MCF 10A (cell line): ENCODE measurements around the gene NUP50. TPM values are rescaled to one million over a fixed set of nuclear protein-coding genes. Genes with fewer than 3 reads are reported as not detected.

ENCODE experiments used
- BruUV-seq: library from RNA; stranded (reverse); fragments of 400-500 nt; replicated peaks from 2 replicates; lab custom pipeline; 2021; lab: Mats Ljungman, UMichigan
- CTCF ChIA-PET: fragments of 300-600 bp; sonication (Branson Sonifier 250); formaldehyde crosslinking; extraction: SDS; loops from one replicate; lab custom pipeline; 2021; ENCODE audit warnings: antibody characterized with exemption, inconsistent platforms; lab: Yijun Ruan, JAX
- POLR2A ChIA-PET: fragments of 300-600, 350-650 bp; sonication (Branson Sonifier 250); formaldehyde crosslinking; extraction: SDS; loops from one replicate; lab custom pipeline; 2020; ENCODE audit warnings: antibody characterized with exemption, inconsistent platforms; lab: Yijun Ruan, JAX
- DNase-seq: peaks from one replicate; pipeline ENCODE4 v3.0.0-alpha.2; 2018; ENCODE audit not compliant: unreplicated experiment
- H3K27ac Mint-ChIP-seq: one replicate; pipeline ENCODE4 v1.8.0; 2022; ENCODE audit warnings: mild to moderate bottlenecking, low read depth, mixed read lengths; ENCODE audit not compliant: unreplicated experiment
- H3K27me3 Mint-ChIP-seq: one replicate; pipeline ENCODE4 v1.8.0; 2022; ENCODE audit warnings: mixed read lengths; ENCODE audit not compliant: insufficient read depth, unreplicated experiment
- H3K36me3 Mint-ChIP-seq: one replicate; pipeline ENCODE4 v1.8.0; 2022; ENCODE audit warnings: mild to moderate bottlenecking, moderate library complexity, mixed read lengths; ENCODE audit not compliant: insufficient read depth, unreplicated experiment
- H3K4me1 Mint-ChIP-seq: one replicate; pipeline ENCODE4 v1.8.0; 2022; ENCODE audit warnings: mixed read lengths; ENCODE audit not compliant: insufficient read depth, unreplicated experiment
- H3K4me3 Mint-ChIP-seq: one replicate; pipeline ENCODE4 v1.8.0; 2022; ENCODE audit warnings: mild to moderate bottlenecking, moderate library complexity, mixed read lengths; ENCODE audit not compliant: unreplicated experiment
- H3K9me3 Mint-ChIP-seq: one replicate; pipeline ENCODE4 v1.8.0; 2022; ENCODE audit warnings: mixed read lengths; ENCODE audit not compliant: unreplicated experiment
- CTCF ChIP-seq: fragments of 200-600 bp; IDR thresholded peaks from one replicate; pipeline ENCODE4 v1.8.0; 2022; ENCODE audit warnings: antibody characterized with exemption, mild to moderate bottlenecking; ENCODE audit not compliant: unreplicated experiment
- intact Hi-C: fragments of 100-400 bp; cut with micrococcal nuclease; formaldehyde crosslinking; loops from 2 replicates; pipeline ENCODE4 v1.14.1; 2022
- total RNA-seq: library from RNA; stranded (reverse); gene quantifications from 2 replicates; pipeline ENCODE4 v1.2.3, GENCODE V29; 2022

NUP50 gene
- total RNA-seq, 1 experiment from 2014 or later: 70.3 TPM

- Mint-ChIP-seq H3K27me3 (no peaks in the 10 kb centered on the region), H3K36me3 (peaks cover 65% of the 10 kb centered on the region), H3K4me1 (peaks cover 3% of the 10 kb centered on the region), H3K4me3 (no peak overlapping the region), H3K9me3 (no peaks in the 10 kb centered on the region), H3K27ac (no peak overlapping the region)
- intact Hi-C loops: no loop called here
- DNase-seq: no peak
- POLR2A ChIA-PET: no interaction called here
- BruUV-seq: no TSS peak
- TF ChIP-seq CTCF: no peak
- CTCF ChIA-PET: interaction anchor here (0.7 kb wide), 1 partner anchor 13 kb away, joined by 3 read pairs; no protein-coding TSS in a partner anchor
Observed at GRCh38 chr22:45195616-45196015, 31.9 kb downstream of the NUP50 start.

DNA sequence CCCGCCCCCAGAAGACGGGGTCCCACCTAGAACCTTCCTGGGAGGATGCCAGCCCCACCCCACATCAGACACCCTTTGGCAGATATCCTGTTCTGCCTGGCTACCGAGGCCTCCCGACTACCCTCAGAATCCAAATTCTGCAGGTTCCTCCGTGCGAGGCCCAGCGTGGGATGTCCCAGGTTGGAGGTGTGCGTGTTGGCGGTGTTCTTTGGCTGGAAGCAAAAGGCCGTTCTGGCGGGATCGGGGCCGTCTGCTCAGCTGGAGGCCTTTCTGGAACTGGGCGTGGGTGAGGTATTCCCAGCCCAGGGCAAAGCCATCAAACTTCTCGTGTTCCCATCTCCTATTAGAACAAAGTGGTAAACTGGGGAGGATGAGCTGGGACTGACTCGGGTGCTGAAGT, 32.6 kb downstream of the NUP50 start:
- H3K9me3 Mint-ChIP-seq: no peaks in the 10 kb centered on the region
- no peak overlapping the region for H3K27ac Mint-ChIP-seq
- H3K4me1 Mint-ChIP-seq: peaks cover 5% of the 10 kb centered on the region

DNA sequence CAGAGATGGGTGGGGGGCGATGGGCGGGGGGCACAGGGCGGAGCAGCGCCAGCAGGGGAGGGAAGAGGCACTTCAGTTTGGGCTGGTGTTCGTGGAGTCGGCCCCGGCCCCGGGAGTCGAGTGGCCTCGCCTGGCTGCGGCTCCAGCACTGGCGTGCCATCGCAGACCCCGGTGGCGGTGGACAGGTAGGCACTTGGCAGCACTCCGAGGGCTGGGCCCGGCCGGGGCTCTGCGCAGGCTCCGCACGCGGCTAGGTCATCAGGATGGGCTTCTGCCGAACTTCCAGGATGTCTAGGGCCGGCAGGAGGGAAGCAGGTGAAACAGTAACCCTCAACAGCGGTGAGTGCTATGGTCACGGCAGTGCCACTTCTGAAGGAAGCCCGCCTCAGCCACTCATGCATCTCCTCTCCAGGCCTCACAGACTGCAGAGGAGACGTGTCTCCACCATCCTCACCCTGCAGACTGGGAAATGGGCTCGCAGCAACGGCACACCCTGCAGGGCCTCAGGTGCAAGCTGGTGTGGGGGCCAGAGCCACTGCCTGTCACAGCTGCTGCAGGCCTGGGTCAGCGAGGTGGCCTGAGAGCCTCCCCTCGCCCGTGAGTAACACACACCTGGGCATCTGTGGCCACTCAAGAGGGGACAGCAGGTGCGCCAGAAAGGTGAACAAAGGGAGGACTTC, 33.3 kb downstream of the NUP50 start:
- Mint-ChIP-seq H3K27ac (no peak overlapping the region), H3K4me1 (peaks cover 5% of the 10 kb centered on the region), H3K27me3 (no peaks in the 10 kb centered on the region), H3K4me3 (no peak overlapping the region), H3K9me3 (no peaks in the 10 kb centered on the region), H3K36me3 (peaks cover 69% of the 10 kb centered on the region)
- no peak for DNase-seq
- CTCF ChIA-PET: interaction anchor here (0.6 kb wide), 1 partner anchor 100 kb away, joined by 3 read pairs; no protein-coding TSS in a partner anchor
- POLR2A ChIA-PET: no interaction called here
- intact Hi-C loops: no loop called here
- no peak for TF ChIP-seq CTCF
- BruUV-seq: no TSS peak

More for the DNA sequence above, 32.6 kb downstream of the NUP50 start:
- BruUV-seq: no TSS peak
- DNase-seq: no peak
- ChIA-PET POLR2A (no interaction called here), CTCF (no interaction called here)
- no peaks in the 10 kb centered on the region for H3K27me3 Mint-ChIP-seq
- no peak for TF ChIP-seq CTCF
- no peak overlapping the region for H3K4me3 Mint-ChIP-seq
- intact Hi-C loops: no loop called here
- peaks cover 65% of the 10 kb centered on the region for H3K36me3 Mint-ChIP-seq

DNA sequence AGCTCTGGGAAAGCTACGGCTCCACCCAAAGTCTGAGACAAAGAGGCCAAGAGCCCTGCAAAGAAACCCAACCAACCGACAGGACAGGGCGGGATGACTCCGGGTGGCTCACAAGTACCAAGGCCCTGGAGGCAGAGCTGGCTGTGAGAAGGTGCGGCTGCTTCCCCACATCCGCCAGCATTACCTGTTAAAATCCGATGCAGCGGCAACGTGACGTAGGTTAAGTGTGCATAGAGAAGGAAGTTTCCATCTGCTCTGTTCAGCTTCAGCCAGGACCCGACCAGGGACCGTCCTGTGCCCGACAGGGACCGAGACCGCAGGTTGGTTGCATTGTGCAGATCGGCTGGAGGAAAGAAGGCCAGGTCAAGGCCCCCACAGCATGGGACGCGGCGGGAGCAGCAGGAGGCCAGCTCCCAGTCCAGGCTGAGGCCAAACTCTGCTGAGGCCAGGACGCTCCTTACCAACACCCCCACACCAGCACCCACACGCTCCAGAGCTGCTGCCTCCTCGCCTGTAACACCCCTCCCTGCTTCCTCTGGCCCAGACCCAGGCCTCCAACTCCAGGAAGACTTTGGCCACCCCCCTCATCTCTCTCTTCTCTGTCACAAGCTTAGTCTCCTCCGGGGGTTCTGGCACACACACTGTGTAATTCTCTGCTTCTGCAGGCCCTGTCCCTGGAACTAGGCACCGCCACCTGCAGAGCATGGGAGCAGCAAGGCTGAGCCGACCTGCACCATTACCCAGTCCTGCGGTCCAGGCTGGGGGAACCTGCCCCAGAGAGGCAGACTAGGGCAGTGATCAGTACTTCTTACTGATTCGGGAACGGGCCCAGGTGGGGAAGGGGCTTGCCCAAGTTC, 34.1 kb downstream of the NUP50 start:
- no peak for TF ChIP-seq CTCF
- Mint-ChIP-seq H3K9me3 (no peaks in the 10 kb centered on the region), H3K4me1 (peaks cover 5% of the 10 kb centered on the region), H3K27ac (no peak overlapping the region), H3K27me3 (no peaks in the 10 kb centered on the region), H3K4me3 (no peak overlapping the region), H3K36me3 (peaks cover 71% of the 10 kb centered on the region)
- no peak for DNase-seq
- no TSS peak for BruUV-seq
- POLR2A ChIA-PET: no interaction called here
- intact Hi-C loops: no loop called here
- CTCF ChIA-PET: no interaction called here
